GM12872 (cell line): Measurements from ENCODE around the gene EML2.

Source experiments
- TF ChIP-seq, protein P1 (sequence below): IDR thresholded peaks from 3 replicates; pipeline ENCODE4 v1.5.1; 2011; ENCODE audit warnings: low read depth, mild to moderate bottlenecking, low read length, moderate library complexity; ENCODE audit not compliant: insufficient read depth

Gene EML2

GRCh38 chr19:45636902-45637301, 2.3 kb downstream of the EML2 start:
- TF ChIP-seq, protein P1, sequence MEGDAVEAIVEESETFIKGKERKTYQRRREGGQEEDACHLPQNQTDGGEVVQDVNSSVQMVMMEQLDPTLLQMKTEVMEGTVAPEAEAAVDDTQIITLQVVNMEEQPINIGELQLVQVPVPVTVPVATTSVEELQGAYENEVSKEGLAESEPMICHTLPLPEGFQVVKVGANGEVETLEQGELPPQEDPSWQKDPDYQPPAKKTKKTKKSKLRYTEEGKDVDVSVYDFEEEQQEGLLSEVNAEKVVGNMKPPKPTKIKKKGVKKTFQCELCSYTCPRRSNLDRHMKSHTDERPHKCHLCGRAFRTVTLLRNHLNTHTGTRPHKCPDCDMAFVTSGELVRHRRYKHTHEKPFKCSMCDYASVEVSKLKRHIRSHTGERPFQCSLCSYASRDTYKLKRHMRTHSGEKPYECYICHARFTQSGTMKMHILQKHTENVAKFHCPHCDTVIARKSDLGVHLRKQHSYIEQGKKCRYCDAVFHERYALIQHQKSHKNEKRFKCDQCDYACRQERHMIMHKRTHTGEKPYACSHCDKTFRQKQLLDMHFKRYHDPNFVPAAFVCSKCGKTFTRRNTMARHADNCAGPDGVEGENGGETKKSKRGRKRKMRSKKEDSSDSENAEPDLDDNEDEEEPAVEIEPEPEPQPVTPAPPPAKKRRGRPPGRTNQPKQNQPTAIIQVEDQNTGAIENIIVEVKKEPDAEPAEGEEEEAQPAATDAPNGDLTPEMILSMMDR, result no peak

GRCh38 chr19:45636275-45636674, 2.9 kb downstream of the EML2 start:
- TF ChIP-seq, protein P1, result no peak

- TF ChIP-seq, protein P1, result no peak
Observed at GRCh38 chr19:45632468-45633196, 6.6 kb downstream of the EML2 start.

GRCh38 chr19:45630463-45630862, 8.7 kb downstream of the EML2 start:
- TF ChIP-seq, protein P1, result no peak

DNA sequence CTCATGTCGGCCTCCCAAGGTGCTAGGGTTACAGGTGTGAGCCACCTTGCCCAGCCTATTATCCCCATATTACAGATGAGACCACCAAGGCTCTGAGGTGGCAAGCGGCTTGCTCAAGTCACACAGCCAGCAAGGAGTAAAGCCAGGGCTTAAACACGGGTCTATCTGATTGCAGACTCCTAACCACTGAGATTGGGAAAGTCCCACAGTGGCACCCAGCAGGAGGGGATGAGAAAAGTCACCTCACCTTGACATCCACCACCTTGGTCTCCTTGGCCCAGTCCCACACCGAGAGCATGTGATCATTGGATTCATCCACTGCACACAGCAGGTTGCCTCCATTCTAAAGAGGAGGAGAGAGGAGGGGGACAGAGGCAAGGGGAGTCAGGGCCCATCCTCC, 9.5 kb downstream of the EML2 start:
- TF ChIP-seq, protein P1, result no peak

DNA sequence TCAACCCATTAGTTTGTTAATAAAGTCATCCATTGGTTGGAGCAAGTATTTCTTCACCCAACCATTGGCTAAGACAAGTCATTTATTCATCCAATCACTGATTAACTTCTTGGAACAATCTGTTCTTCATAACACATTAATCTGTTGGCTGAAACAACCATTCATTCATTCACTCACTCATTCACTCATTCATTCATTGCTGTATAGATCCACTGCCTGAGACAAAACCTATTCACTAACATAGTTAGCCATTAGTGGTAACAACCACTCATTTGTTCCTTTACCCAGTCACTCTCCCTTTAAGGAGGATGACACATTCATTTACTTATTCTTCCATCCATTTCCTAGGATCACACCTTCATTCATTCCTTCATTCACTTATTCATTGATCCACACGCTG, 15.2 kb downstream of the EML2 start:
- TF ChIP-seq, protein P1, result no peak

- TF ChIP-seq, protein P1, result no peak
Observed at GRCh38 chr19:45621976-45622503, 17.2 kb downstream of the EML2 start.
